Stimulated activated naive CD8-positive, alpha-beta T cell treated with anti-CD3 and anti-CD28 coated beads, Interleukin-15, Interleukin-2, amounts not matched to agents 100 ng/mL and 50 ng/mL, for 24 hours (primary cell): ENCODE measurements around the gene STOM.
"Not testable (repeated sequence)": the region's sequence is repeated elsewhere in the genome, so short reads cannot be mapped to it uniquely, and the experiment has no call there.

Experiments used
- H3K27ac Mint-ChIP-seq: one replicate; pipeline ENCODE4 v1.8.0; 2021; ENCODE audit warnings: mild to moderate bottlenecking, mixed read lengths
- H3K27me3 Mint-ChIP-seq: one replicate; pipeline ENCODE4 v1.8.0; 2021; ENCODE audit warnings: mixed read lengths
- H3K36me3 Mint-ChIP-seq: one replicate; pipeline ENCODE4 v1.8.0; 2021; ENCODE audit warnings: low read depth, mixed read lengths
- H3K4me1 Mint-ChIP-seq: one replicate; pipeline ENCODE4 v1.8.0; 2021; ENCODE audit warnings: low read depth, mixed read lengths
- H3K4me3 Mint-ChIP-seq: one replicate; pipeline ENCODE4 v1.8.0; 2021; ENCODE audit warnings: mild to moderate bottlenecking, mixed read lengths
- H3K9me3 Mint-ChIP-seq: one replicate; pipeline ENCODE4 v1.8.0; 2021; ENCODE audit warnings: mixed read lengths

Gene STOM

DNA sequence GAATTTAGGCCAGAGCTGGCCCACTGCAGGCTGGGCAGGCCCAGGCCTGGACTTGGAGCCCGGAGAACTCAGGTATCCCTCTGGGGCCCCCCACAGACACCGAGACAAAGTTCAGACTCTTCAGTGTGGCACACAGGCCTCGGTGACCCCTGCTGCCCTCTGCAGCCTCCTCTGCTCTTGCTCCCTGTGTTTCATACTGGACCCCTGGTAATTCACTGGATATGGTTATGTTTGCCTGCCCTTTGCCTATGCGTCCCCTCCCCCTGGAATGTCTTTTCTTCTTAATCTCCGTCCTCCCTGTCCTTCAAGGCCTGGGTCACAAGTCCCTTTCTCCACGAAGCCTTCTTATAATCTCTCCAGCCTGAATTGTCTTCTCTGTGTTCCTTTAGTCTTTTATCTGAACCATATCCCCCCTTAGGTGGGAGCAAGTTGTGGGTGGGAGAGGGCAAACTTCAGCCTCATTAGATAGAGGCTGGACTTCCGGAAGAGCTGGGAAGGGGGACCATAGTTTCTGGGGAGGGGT lies 72.0 kb downstream of the STOM start:
- no peak overlapping the region for H3K4me3 Mint-ChIP-seq
- no peak overlapping the region for H3K27ac Mint-ChIP-seq
- H3K36me3 Mint-ChIP-seq: no peaks in the 10 kb centered on the region
- H3K4me1 Mint-ChIP-seq: peaks cover 20% of the 10 kb centered on the region
- no peaks in the 10 kb centered on the region for H3K9me3 Mint-ChIP-seq
- H3K27me3 Mint-ChIP-seq: peaks cover 14% of the 10 kb centered on the region

DNA sequence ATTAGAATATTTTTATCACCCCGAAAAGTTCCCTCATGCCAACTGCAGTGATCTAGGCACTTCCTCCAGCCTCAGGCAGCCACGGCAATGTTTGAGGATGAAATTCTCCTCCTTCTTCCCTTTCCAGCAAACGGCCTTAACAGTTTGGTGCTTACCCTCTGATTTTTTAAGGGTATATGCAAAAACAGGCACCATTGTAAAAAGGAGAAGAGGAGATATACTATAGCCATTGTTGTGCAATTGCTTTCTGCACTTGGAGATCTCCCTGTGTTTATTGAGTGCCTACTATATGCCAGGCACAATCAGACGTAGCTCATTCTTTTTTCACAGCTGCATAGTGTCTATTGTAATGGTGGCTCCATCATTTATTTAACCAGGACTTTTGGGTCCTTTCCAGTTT lies 72.7 kb downstream of the STOM start:
- Mint-ChIP-seq H3K36me3 (no peaks in the 10 kb centered on the region), H3K9me3 (no peaks in the 10 kb centered on the region), H3K4me1 (peaks cover 20% of the 10 kb centered on the region), H3K27me3 (peaks cover 14% of the 10 kb centered on the region), H3K27ac (no peak overlapping the region), H3K4me3 (no peak overlapping the region)

DNA sequence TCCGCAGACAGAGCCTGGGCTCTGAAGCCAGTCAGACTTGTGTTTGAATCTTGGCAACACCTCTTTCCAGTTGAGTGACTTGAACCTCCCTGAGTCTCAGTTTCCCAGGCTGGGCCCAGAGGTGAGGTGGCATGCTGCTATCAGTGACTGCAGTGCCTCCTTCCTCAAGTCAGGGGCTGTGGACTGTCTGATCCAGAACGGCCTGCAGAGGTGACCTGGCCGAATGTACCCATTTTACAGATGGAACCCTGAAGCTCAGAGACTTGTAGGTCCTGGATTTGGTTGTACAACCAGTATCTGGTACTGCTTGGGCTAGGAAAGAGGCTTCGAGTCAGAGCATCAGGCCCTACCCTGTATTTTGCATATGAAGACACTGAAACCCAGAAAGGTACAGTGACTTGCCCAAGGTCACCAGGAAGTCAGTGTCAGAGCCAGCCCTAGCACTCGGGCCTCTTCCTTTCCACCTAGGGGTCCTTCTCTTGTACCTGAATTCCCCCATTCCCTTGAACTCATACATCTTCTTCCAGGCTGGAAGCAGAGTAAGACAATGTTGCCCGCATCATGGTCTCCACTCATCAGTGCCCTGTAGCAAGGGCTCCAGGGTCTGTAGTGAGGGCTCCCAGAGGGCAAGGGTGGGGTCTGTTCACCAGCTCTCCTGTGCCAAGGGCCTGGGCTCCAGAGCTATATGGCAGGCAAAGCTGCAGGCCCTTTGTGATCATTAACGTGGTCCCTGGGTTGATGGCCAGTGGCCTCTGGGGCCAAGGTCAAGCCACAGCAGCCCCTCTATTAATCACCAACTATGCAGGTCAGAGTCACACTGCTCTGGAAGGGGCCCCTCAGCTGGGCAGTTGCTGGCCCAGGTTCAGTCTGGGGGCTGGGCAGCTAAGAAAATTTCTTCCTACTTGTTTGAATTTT lies 73.6 kb downstream of the STOM start:
- Mint-ChIP-seq H3K27me3 (peaks cover 14% of the 10 kb centered on the region), H3K36me3 (no peaks in the 10 kb centered on the region), H3K9me3 (no peaks in the 10 kb centered on the region), H3K4me3 (no peak overlapping the region), H3K27ac (no peak overlapping the region), H3K4me1 (peaks cover 20% of the 10 kb centered on the region)

DNA sequence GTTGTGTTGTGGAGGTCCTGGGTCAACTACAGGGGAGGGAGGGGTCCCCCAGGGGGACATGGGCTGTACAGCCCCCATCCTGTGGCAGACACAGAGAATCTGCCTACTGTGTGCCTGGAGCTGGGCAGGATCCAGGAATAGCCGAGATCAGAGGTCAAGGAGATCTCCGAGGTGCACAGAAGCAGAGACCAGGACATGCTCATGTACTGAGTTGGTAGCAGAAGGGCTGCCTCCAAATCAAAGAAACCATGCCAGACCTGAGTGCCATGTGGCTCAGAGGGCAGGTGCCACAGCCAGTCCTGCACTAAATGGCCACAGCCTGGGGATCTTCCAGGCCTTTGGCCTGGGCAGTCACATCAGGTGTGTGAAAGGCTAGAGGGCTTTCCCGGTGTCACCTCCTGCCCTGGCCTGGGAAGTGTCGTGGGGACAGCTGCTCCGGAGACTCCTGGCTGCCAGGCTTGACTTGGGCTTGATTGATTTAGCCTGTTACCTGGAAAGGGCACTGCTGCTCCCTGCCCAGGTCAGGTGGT lies 74.3 kb downstream of the STOM start:
- H3K27ac Mint-ChIP-seq: no peak overlapping the region
- no peak overlapping the region for H3K4me3 Mint-ChIP-seq
- no peaks in the 10 kb centered on the region for H3K36me3 Mint-ChIP-seq
- H3K4me1 Mint-ChIP-seq: peaks cover 20% of the 10 kb centered on the region
- peaks cover 14% of the 10 kb centered on the region for H3K27me3 Mint-ChIP-seq
- H3K9me3 Mint-ChIP-seq: no peaks in the 10 kb centered on the region

DNA sequence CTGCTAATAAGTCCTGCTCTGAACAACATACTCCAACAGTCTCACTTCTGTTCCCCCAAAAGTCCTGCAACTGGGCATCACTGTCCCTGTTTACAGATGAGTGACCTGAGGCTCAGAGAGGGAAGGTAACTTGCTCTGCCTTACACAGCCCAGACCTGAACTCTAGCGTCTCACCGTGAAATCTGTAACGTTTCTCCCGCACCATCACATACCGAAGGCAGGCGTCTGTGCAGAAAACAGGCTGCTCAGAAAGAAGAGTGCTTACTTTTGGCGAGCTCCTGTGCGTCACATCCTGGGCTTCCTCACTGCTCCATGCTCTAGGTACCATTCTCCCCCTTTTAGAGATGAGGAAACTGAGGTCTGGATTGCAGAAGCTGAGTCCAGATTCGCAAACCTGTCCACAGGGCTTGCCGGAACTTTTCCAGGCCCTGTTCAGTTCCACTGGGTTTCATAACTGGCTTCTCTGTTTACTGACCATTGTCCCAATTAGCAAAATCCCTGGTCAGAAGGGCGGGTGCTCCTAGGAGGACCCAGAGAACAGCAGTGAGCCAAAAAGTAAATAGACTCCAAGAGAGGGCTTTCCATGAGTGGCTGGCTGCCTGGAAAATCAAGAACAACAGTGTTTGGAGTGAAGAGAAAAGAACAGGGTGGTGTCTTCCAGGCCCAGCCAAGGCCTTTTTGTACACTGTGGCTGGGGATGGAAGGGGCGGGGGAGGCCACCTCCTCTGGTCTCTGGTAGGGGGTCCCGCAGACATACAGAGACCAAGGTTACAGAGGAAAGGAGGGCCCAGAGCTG lies 75.0 kb downstream of the STOM start:
- Mint-ChIP-seq H3K9me3 (no peaks in the 10 kb centered on the region), H3K27me3 (peaks cover 7% of the 10 kb centered on the region), H3K4me1 (peaks cover 14% of the 10 kb centered on the region), H3K27ac (no peak overlapping the region), H3K4me3 (no peak overlapping the region), H3K36me3 (no peaks in the 10 kb centered on the region)

DNA sequence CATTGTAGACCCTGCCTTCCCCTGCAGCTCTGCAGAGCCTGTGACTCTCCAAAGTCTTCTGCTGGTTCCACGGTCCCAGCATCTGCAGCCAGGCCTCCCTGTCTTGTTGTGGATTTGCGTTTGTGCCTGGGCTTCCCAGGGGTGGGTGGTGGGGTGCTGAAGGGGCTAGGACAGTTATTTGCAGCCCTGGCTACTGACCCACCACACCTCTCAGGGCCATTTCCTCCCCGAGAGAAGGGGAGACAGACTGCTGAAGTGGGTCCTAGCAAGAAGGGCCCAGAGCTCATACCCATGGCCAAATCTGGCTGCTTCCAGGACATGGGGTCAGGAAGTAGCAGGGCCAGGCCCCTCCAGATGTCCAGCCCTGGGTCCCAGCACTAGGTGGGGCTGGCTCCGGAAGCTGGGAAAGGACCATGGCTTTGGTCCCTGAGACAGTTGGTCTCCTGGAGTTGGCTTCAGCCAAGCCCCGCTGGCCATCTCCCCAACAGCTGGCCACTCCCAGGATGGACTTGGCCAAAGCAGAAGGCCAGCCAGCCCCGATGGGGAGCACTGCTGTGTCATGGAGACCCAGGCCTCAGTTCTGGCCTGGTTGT lies 75.8 kb downstream of the STOM start:
- Mint-ChIP-seq H3K4me1 (peaks cover 10% of the 10 kb centered on the region), H3K27ac (no peak overlapping the region), H3K36me3 (no peaks in the 10 kb centered on the region), H3K27me3 (peaks cover 5% of the 10 kb centered on the region), H3K9me3 (no peaks in the 10 kb centered on the region), H3K4me3 (no peak overlapping the region)

DNA sequence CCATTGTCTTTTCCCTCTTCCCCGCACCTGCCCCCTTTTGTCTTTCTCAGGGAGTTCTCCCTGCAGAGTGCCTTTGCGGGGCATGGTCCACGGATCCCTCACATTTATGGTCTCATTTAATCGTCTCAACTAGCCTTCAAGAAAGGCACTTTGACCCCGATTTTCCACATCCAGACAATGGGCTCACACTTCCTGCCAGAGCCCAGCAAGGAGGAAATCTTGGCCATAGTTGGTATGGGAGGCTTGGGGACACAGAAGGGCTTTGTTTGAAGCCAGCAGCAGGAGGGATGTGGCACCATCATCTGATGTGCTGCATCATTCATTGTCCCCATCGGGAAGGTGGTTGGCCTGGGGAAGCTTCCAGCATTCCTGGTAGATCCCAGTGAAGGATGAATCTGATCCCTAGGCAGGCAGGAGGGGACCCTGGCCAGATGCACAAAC lies 77.2 kb downstream of the STOM start:
- Mint-ChIP-seq H3K4me1 (peaks cover 8% of the 10 kb centered on the region), H3K27ac (no peak overlapping the region), H3K36me3 (no peaks in the 10 kb centered on the region), H3K27me3 (no peaks in the 10 kb centered on the region), H3K9me3 (no peaks in the 10 kb centered on the region), H3K4me3 (no peak overlapping the region)

DNA sequence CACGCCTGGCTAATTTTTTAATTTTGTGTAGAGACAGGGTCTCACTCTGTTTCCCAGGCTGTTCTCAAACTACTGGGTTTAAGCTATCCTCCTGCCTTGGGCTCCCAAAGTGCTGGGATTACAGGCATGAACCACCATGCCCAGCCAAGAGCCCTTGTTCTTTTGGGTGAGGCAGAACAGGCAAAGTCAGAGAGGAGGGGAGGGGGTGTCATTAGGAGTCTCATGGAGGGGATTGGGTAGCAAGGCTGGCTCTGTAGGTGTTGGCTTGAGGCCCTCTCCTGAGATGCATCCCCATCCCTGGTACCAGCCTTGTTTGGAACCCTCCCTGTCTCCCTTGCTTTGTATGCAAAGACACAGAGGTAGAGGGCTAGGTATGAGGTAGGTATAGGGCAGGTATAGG lies 78.0 kb downstream of the STOM start:
- no peak overlapping the region for H3K4me3 Mint-ChIP-seq
- no peaks in the 10 kb centered on the region for H3K27me3 Mint-ChIP-seq
- H3K36me3 Mint-ChIP-seq: no peaks in the 10 kb centered on the region
- no peak overlapping the region for H3K27ac Mint-ChIP-seq
- H3K9me3 Mint-ChIP-seq: no peaks in the 10 kb centered on the region
- H3K4me1 Mint-ChIP-seq: peaks cover 15% of the 10 kb centered on the region

DNA sequence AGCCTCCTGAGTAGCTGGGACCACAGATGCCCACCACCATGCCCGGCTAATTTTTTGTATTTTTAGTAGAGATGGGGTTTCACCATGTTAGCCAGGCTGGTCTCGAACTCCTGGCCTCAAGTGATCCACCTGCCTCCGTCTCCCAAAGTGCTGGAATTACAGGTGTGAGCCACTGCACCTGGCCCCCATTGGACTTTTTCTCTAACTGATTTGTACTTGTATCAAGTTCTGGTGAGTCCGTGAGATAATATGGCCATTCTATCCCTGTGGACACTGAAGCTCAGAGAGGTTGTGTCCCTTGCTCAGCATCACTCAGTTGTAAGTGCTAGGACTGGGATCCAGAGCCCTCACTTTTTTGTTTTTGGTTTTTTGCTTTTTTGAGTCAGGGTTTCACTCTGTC lies 78.5 kb downstream of the STOM start:
- not testable (repeated sequence) for H3K27ac Mint-ChIP-seq, H3K9me3 Mint-ChIP-seq, H3K27me3 Mint-ChIP-seq, H3K4me3 Mint-ChIP-seq, H3K36me3 Mint-ChIP-seq
- H3K4me1 Mint-ChIP-seq: peaks cover 20% of the 10 kb centered on the region

DNA sequence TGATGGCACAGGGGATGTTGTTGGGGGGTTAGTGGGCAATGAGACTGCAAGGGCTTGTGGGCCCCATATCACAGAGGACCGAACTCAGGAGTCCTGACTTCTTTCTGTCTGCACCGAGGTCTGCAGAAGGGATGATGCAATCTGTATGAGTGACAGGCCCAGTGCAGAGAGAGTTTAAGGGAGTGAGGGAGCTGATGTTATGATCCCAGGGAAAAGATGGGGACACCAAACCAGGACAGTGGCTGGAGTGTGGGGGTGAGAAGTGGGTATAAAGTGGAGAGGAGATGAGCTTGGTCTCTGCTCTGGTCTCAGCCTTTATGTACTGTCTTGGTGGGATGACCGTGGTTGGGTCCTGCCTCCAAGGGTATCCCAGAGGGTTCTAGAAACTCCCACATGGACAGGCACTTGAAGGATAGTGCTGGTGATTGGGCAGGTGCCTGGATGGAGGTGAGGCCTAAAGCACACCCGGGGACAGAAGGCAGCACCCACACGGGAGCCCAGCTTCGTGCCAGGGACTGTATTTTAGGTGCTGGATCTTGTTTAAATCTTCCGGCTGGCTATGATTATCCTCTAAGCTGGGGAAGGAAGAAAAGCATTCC lies 80.2 kb downstream of the STOM start:
- Mint-ChIP-seq H3K27me3 (no peaks in the 10 kb centered on the region), H3K36me3 (no peaks in the 10 kb centered on the region), H3K4me1 (peaks cover 30% of the 10 kb centered on the region), H3K9me3 (no peaks in the 10 kb centered on the region), H3K4me3 (no peak overlapping the region), H3K27ac (no peak overlapping the region)

DNA sequence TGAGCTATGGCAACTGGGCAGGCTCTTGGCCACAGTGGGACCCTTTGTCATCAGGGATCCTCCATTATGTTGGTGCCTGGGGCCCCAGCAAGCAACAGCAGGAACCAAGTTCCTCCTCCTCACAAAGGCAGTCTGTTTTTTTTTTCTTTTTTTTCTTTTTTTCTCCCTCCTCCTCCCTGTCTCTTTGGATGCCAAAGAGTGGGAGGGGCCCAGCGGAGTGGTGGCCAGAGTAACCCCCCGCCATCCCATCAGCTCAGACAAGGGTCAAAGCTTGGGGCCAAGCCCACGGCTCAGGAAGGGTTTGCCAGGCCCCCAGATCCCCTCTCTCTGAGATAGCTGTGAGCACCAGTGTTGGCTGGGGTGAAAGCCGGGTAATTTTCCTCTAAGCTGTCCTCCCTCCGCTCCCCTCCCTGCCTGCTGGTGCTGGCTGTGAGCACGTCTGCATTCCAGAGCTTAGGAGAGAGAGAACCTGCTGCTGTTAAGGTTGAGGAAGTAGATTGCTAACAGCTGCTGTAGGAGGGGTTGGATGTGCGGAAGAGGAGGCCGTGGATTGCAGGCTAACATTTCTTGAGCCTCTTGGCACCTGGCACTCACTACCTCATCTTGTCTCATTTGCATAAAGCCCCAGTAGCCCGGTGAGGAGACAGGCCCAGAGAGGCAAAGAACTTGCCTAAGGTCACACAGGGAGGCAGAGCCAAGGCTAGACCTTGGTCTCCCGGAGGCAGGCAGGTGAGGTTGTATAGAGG lies 80.9 kb downstream of the STOM start:
- H3K36me3 Mint-ChIP-seq: no peaks in the 10 kb centered on the region
- H3K4me1 Mint-ChIP-seq: peaks cover 30% of the 10 kb centered on the region
- H3K27ac Mint-ChIP-seq: no peak overlapping the region
- H3K27me3 Mint-ChIP-seq: no peaks in the 10 kb centered on the region
- no peak overlapping the region for H3K4me3 Mint-ChIP-seq
- H3K9me3 Mint-ChIP-seq: no peaks in the 10 kb centered on the region
